Vagina (tissue), 2 donors: ENCODE results near the gene OLFM4.

Experiments used
- POLR2A ChIP-seq, 2 donors: fragments of 450-650 bp; IDR thresholded peaks; one replicate each; pipeline ENCODE4 v1.6.1; 2017; ENCODE audit warnings: antibody characterized with exemption in 2 of 2, mild to moderate bottlenecking in 2 of 2, moderate library complexity in 2 of 2
- POLR2AphosphoS5 ChIP-seq, 2 donors: sonication (generic); formaldehyde crosslinking; IDR thresholded peaks; one replicate each; pipeline ENCODE4 v1.9.0; 2017; ENCODE audit warnings: antibody characterized with exemption in 2 of 2, mild to moderate bottlenecking in 2 of 2, low read depth in 1 of 2; ENCODE audit not compliant: insufficient read depth in 1 of 2
- TF ChIP-seq, protein P1 (sequence below), 3 experiments: fragments of 450-650 bp in 2 of 3; fragments of 200-600 bp in 1 of 3; sonication (generic) in 1 of 3; IDR thresholded peaks; one replicate each; pipeline ENCODE4 v1.5.1; 2017 to 2019; ENCODE audit warnings: antibody characterized with exemption in 3 of 3, mild to moderate bottlenecking in 2 of 3, moderate library complexity in 2 of 3

DNA sequence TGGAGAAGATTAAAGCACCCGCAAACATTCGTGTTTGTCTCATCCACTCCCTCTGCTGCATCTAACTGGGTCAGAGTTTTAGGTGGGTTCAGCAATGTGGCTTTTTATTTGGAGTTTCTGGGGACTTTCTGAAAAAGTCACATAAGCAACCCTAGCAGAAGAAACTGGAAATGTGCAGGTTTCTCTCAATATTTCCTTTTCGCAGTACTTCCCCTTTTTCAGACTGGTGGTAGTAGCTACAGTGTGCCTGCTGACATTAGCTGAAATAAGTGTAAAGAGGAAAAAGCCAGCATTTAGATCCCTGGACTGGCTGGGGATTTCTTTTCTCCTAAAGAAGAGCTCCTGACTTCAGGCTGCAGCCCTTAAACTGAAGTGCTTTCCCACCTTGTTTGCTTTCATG, 15.9 kb upstream of the OLFM4 start:
- TF ChIP-seq, protein P1, sequence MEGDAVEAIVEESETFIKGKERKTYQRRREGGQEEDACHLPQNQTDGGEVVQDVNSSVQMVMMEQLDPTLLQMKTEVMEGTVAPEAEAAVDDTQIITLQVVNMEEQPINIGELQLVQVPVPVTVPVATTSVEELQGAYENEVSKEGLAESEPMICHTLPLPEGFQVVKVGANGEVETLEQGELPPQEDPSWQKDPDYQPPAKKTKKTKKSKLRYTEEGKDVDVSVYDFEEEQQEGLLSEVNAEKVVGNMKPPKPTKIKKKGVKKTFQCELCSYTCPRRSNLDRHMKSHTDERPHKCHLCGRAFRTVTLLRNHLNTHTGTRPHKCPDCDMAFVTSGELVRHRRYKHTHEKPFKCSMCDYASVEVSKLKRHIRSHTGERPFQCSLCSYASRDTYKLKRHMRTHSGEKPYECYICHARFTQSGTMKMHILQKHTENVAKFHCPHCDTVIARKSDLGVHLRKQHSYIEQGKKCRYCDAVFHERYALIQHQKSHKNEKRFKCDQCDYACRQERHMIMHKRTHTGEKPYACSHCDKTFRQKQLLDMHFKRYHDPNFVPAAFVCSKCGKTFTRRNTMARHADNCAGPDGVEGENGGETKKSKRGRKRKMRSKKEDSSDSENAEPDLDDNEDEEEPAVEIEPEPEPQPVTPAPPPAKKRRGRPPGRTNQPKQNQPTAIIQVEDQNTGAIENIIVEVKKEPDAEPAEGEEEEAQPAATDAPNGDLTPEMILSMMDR (IDR thresholded peaks at IDR 0.05), result no peak
- TF ChIP-seq POLR2A (IDR thresholded peaks at IDR 0.05), result no peak
- TF ChIP-seq POLR2AphosphoS5 (IDR thresholded peaks at IDR 0.05; ENCODE audit: insufficient read depth in 1 of 2, low read depth in 1 of 2), result no peak
